Stimulated activated naive CD4-positive, alpha-beta T cell (primary cell): Measurements from ENCODE around the gene SHANK2.

Source experiments
- DNase-seq, 6 experiments: peaks; one replicate each; lab custom pipeline; 2025; lab: John Stamatoyannopoulos, UW

SHANK2 gene

GRCh38 chr11:71222318-71223080 lies 29.9 kb downstream of the SHANK2 start:
- DNase-seq, result no peak

- DNase-seq, result no peak
Observed at GRCh38 chr11:71221821-71222220, 30.6 kb downstream of the SHANK2 start.

- DNase-seq, result no peak
Observed at GRCh38 chr11:71221201-71221600, 31.2 kb downstream of the SHANK2 start.

GRCh38 chr11:71218789-71219499 lies 33.4 kb downstream of the SHANK2 start:
- DNase-seq, result no peak

- no peak for DNase-seq
Observed at GRCh38 chr11:71215425-71215965, 36.9 kb downstream of the SHANK2 start.

- DNase-seq, result no peak
Observed at GRCh38 chr11:71214553-71215424, 37.6 kb downstream of the SHANK2 start.

- DNase-seq, result no peak
Observed at GRCh38 chr11:71213696-71214552, 38.5 kb downstream of the SHANK2 start.

GRCh38 chr11:71212871-71213559 lies 39.4 kb downstream of the SHANK2 start:
- DNase-seq, result no peak

GRCh38 chr11:71211631-71212030 lies 40.7 kb downstream of the SHANK2 start:
- DNase-seq, result no peak

GRCh38 chr11:71210861-71211260 lies 41.5 kb downstream of the SHANK2 start:
- no peak for DNase-seq

GRCh38 chr11:71209656-71210055 lies 42.7 kb downstream of the SHANK2 start:
- no peak for DNase-seq

- DNase-seq, result no peak
Observed at GRCh38 chr11:71209181-71209580, 43.2 kb downstream of the SHANK2 start.

- no peak for DNase-seq
Observed at GRCh38 chr11:71208011-71208774, 44.2 kb downstream of the SHANK2 start.

GRCh38 chr11:71207563-71207962 lies 44.8 kb downstream of the SHANK2 start:
- no peak for DNase-seq

- no peak for DNase-seq
Observed at GRCh38 chr11:71206186-71206585, 46.2 kb downstream of the SHANK2 start.

- DNase-seq, result no peak
Observed at GRCh38 chr11:71204748-71205664, 47.4 kb downstream of the SHANK2 start.

- no peak for DNase-seq
Observed at GRCh38 chr11:71204294-71204693, 48.1 kb downstream of the SHANK2 start.

- no peak for DNase-seq
Observed at GRCh38 chr11:71203681-71204080, 48.7 kb downstream of the SHANK2 start.

- no peak for DNase-seq
Observed at GRCh38 chr11:71202966-71203365, 49.4 kb downstream of the SHANK2 start.
